VCaP (cell line): ENCODE measurements around the gene KCNK1.

Experiments used
- H3K27ac ChIP-seq: fragments of 450-650 bp; 2 replicates; pipeline ENCODE4 v1.5.1; 2017
- CTCF ChIP-seq: fragments of 450-650 bp; conservative IDR thresholded peaks from 2 replicates; pipeline ENCODE4 v1.5.1; 2017; ENCODE audit warnings: mild to moderate bottlenecking, moderate library complexity

The KCNK1 gene

GRCh38 chr1:233689017-233689747 is 75.3 kb downstream of the KCNK1 start:
- H3K27ac ChIP-seq: no peak overlapping the region
- TF ChIP-seq CTCF: no peak

GRCh38 chr1:233689748-233690254 is 75.9 kb downstream of the KCNK1 start:
- H3K27ac ChIP-seq: no peak overlapping the region

GRCh38 chr1:233695901-233696300 is 82.0 kb downstream of the KCNK1 start:
- H3K27ac ChIP-seq: no peak overlapping the region
- no peak for TF ChIP-seq CTCF

More at GRCh38 chr1:233689748-233690254, 75.9 kb downstream of the KCNK1 start:
- no peak for TF ChIP-seq CTCF

- TF ChIP-seq CTCF: no peak
Measured at GRCh38 chr1:233700338-233700737, 86.4 kb downstream of the KCNK1 start.

GRCh38 chr1:233704170-233704897 is 90.4 kb downstream of the KCNK1 start:
- H3K27ac ChIP-seq: peak overlapping the region; percentile 52
- TF ChIP-seq CTCF: no peak

More at GRCh38 chr1:233700338-233700737, 86.4 kb downstream of the KCNK1 start:
- no peak overlapping the region for H3K27ac ChIP-seq

- no peak for TF ChIP-seq CTCF
Measured at GRCh38 chr1:233704898-233705723, 91.2 kb downstream of the KCNK1 start.

More at GRCh38 chr1:233704898-233705723, 91.2 kb downstream of the KCNK1 start:
- peak overlapping the region; percentile 52 for H3K27ac ChIP-seq
